IPS-18a (cell line): ENCODE measurements around the gene BIRC7.
"Not testable (repeated sequence)": the region's sequence is repeated elsewhere in the genome, so short reads cannot be mapped to it uniquely, and the experiment has no call there.

ENCODE experiments used
- H3K27ac ChIP-seq: one replicate; pipeline ENCODE4 v1.5.1; 2013; ENCODE audit warnings: low read length
- H3K27me3 ChIP-seq: one replicate; pipeline ENCODE4 v1.6.1; 2013; ENCODE audit warnings: mild to moderate bottlenecking, low read length; ENCODE audit not compliant: control insufficient read depth, insufficient read depth
- H3K36me3 ChIP-seq: one replicate; pipeline ENCODE4 v1.6.1; 2013; ENCODE audit warnings: low read depth, low read length; ENCODE audit not compliant: control insufficient read depth
- H3K4me1 ChIP-seq: one replicate; pipeline ENCODE4 v1.6.1; 2013; ENCODE audit warnings: low read depth, low read length; ENCODE audit not compliant: control insufficient read depth
- H3K4me3 ChIP-seq: one replicate; pipeline ENCODE4 v1.5.1; 2013; ENCODE audit warnings: low read length
- H3K9ac ChIP-seq: one replicate; pipeline ENCODE4 v1.6.1; 2013; ENCODE audit warnings: mild to moderate bottlenecking, low read length, moderate library complexity
- H3K9me3 ChIP-seq: one replicate; pipeline ENCODE4 v1.6.1; 2013; ENCODE audit warnings: low read depth, low read length; ENCODE audit not compliant: control insufficient read depth

BIRC7 gene

GRCh38 chr20:63220696-63221399 is 14.9 kb upstream of the BIRC7 start:
- no peaks in the 10 kb centered on the region for H3K36me3 ChIP-seq
- H3K4me3 ChIP-seq = no peak overlapping the region
- H3K27me3 ChIP-seq = no peaks in the 10 kb centered on the region
- peaks cover 4% of the 10 kb centered on the region for H3K4me1 ChIP-seq
- H3K9me3 ChIP-seq = no peaks in the 10 kb centered on the region
- H3K9ac ChIP-seq = no peak overlapping the region
- H3K27ac ChIP-seq = no peak overlapping the region

- H3K4me3 ChIP-seq, H3K27ac ChIP-seq, H3K4me1 ChIP-seq, H3K9me3 ChIP-seq, H3K27me3 ChIP-seq, H3K9ac ChIP-seq, H3K36me3 ChIP-seq: not testable (repeated sequence)
Measured at GRCh38 chr20:63221400-63222053, 14.2 kb upstream of the BIRC7 start.

GRCh38 chr20:63222541-63222940 is 13.2 kb upstream of the BIRC7 start:
- no peaks in the 10 kb centered on the region for H3K4me1 ChIP-seq
- no peak overlapping the region for H3K4me3 ChIP-seq
- H3K27ac ChIP-seq = no peak overlapping the region
- H3K9me3 ChIP-seq = no peaks in the 10 kb centered on the region
- H3K9ac ChIP-seq = no peak overlapping the region
- no peaks in the 10 kb centered on the region for H3K36me3 ChIP-seq
- H3K27me3 ChIP-seq = no peaks in the 10 kb centered on the region

- Histone ChIP-seq H3K9me3 (no peaks in the 10 kb centered on the region), H3K4me1 (no peaks in the 10 kb centered on the region), H3K9ac (no peak overlapping the region), H3K36me3 (no peaks in the 10 kb centered on the region), H3K27me3 (no peaks in the 10 kb centered on the region), H3K4me3 (no peak overlapping the region), H3K27ac (no peak overlapping the region)
Measured at GRCh38 chr20:63223121-63223825, 12.4 kb upstream of the BIRC7 start.

- Histone ChIP-seq H3K4me3 (no peak overlapping the region), H3K27me3 (no peaks in the 10 kb centered on the region), H3K9ac (no peak overlapping the region), H3K4me1 (peaks cover 5% of the 10 kb centered on the region), H3K27ac (no peak overlapping the region), H3K36me3 (no peaks in the 10 kb centered on the region), H3K9me3 (no peaks in the 10 kb centered on the region)
Measured at GRCh38 chr20:63223826-63224207, 11.9 kb upstream of the BIRC7 start.

- no peak overlapping the region for H3K27ac ChIP-seq
- no peaks in the 10 kb centered on the region for H3K36me3 ChIP-seq
- H3K4me3 ChIP-seq = no peak overlapping the region
- no peak overlapping the region for H3K9ac ChIP-seq
- H3K9me3 ChIP-seq = no peaks in the 10 kb centered on the region
- H3K27me3 ChIP-seq = peaks cover 4% of the 10 kb centered on the region
- peaks cover 12% of the 10 kb centered on the region for H3K4me1 ChIP-seq
Measured at GRCh38 chr20:63224412-63225081, 11.2 kb upstream of the BIRC7 start.

GRCh38 chr20:63225082-63225454 is 10.6 kb upstream of the BIRC7 start:
- no peaks in the 10 kb centered on the region for H3K9me3 ChIP-seq
- no peaks in the 10 kb centered on the region for H3K36me3 ChIP-seq
- no peak overlapping the region for H3K9ac ChIP-seq
- no peak overlapping the region for H3K4me3 ChIP-seq
- H3K27ac ChIP-seq = no peak overlapping the region
- H3K4me1 ChIP-seq = peaks cover 16% of the 10 kb centered on the region
- H3K27me3 ChIP-seq = peaks cover 9% of the 10 kb centered on the region

- Histone ChIP-seq H3K4me1 (peaks cover 22% of the 10 kb centered on the region), H3K9ac (no peak overlapping the region), H3K27ac (no peak overlapping the region), H3K27me3 (peaks cover 11% of the 10 kb centered on the region), H3K4me3 (no peak overlapping the region), H3K36me3 (no peaks in the 10 kb centered on the region), H3K9me3 (no peaks in the 10 kb centered on the region)
Measured at GRCh38 chr20:63226042-63226943, 9.4 kb upstream of the BIRC7 start.

- peaks cover 22% of the 10 kb centered on the region for H3K4me1 ChIP-seq
- H3K4me3 ChIP-seq = no peak overlapping the region
- H3K9me3 ChIP-seq = no peaks in the 10 kb centered on the region
- H3K27ac ChIP-seq = no peak overlapping the region
- H3K27me3 ChIP-seq = peaks cover 15% of the 10 kb centered on the region
- no peak overlapping the region for H3K9ac ChIP-seq
- no peaks in the 10 kb centered on the region for H3K36me3 ChIP-seq
Measured at GRCh38 chr20:63227260-63227659, 8.4 kb upstream of the BIRC7 start.

GRCh38 chr20:63228806-63229205 is 6.9 kb upstream of the BIRC7 start:
- Histone ChIP-seq H3K4me3 (no peak overlapping the region), H3K4me1 (peaks cover 22% of the 10 kb centered on the region), H3K36me3 (no peaks in the 10 kb centered on the region), H3K27ac (no peak overlapping the region), H3K9ac (no peak overlapping the region), H3K27me3 (peaks cover 15% of the 10 kb centered on the region), H3K9me3 (no peaks in the 10 kb centered on the region)

- no peaks in the 10 kb centered on the region for H3K9me3 ChIP-seq
- H3K27ac ChIP-seq = no peak overlapping the region
- no peak overlapping the region for H3K4me3 ChIP-seq
- peaks cover 15% of the 10 kb centered on the region for H3K27me3 ChIP-seq
- H3K36me3 ChIP-seq = no peaks in the 10 kb centered on the region
- no peak overlapping the region for H3K9ac ChIP-seq
- peaks cover 26% of the 10 kb centered on the region for H3K4me1 ChIP-seq
Measured at GRCh38 chr20:63230800-63231268, 4.9 kb upstream of the BIRC7 start.
